Measurements from ENCODE around the gene HSF2.

The HSF2 gene

GRCh38 chr6:122412001-122412400 is 12.5 kb downstream of the HSF2 start:
- Histone ChIP-seq H3K4me3 (ENCODE audit: insufficient read depth, low read depth, low read length) (no peak overlapping the region), H3K27ac (ENCODE audit: insufficient read depth, low read depth, low read length, poor library complexity, severe bottlenecking) (no peak overlapping the region), H3K4me1 (ENCODE audit: control insufficient read depth, insufficient read depth, low read length) (no peaks in the 10 kb centered on the region), H3K27me3 (ENCODE audit: control insufficient read depth, insufficient read depth, low read length, poor library complexity, severe bottlenecking) (no peaks in the 10 kb centered on the region), H3K9me3 (ENCODE audit: control insufficient read depth, low read length) (no peaks in the 10 kb centered on the region), H3K36me3 (ENCODE audit: control insufficient read depth, insufficient read depth, low read length) (peaks cover 7% of the 10 kb centered on the region)

DNA sequence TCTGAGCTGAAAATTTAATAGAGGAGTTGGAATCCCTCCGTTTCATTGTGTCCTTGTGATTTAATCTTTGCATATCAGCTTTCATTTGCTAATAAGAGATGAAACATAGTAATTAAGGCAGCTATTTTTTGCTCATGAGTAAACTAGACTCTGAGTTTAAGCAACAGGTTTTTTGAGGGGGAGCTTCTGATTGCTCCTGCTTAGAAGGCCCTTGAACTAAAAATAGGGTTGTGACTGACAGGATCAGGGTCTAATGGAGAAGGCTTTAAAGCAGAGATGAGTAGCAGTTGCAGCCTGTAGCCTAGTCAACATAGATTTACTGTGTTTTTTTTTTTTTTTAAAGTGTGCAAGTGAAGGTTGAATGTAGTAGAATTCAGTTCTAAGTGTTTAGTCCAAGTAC is 17.4 kb downstream of the HSF2 start:
- Histone ChIP-seq H3K4me3 (ENCODE audit: insufficient read depth, low read depth, low read length) (no peak overlapping the region), H3K36me3 (ENCODE audit: control insufficient read depth, insufficient read depth, low read length) (peaks cover 12% of the 10 kb centered on the region), H3K27me3 (ENCODE audit: control insufficient read depth, insufficient read depth, low read length, poor library complexity, severe bottlenecking) (no peaks in the 10 kb centered on the region), H3K9me3 (ENCODE audit: control insufficient read depth, low read length) (no peaks in the 10 kb centered on the region), H3K4me1 (ENCODE audit: control insufficient read depth, insufficient read depth, low read length) (no peaks in the 10 kb centered on the region), H3K27ac (ENCODE audit: insufficient read depth, low read depth, low read length, poor library complexity, severe bottlenecking) (no peak overlapping the region)
- WGBS, 2 experiments, result 88 to 89% methylated on average over 1 of the region's 1 CpG

GRCh38 chr6:122422003-122422402 is 22.6 kb downstream of the HSF2 start:
- Histone ChIP-seq H3K4me3 (ENCODE audit: insufficient read depth, low read depth, low read length) (no peak overlapping the region), H3K36me3 (ENCODE audit: control insufficient read depth, insufficient read depth, low read length) (peaks cover 26% of the 10 kb centered on the region), H3K27ac (ENCODE audit: insufficient read depth, low read depth, low read length, poor library complexity, severe bottlenecking) (no peak overlapping the region), H3K4me1 (ENCODE audit: control insufficient read depth, insufficient read depth, low read length) (no peaks in the 10 kb centered on the region), H3K27me3 (ENCODE audit: control insufficient read depth, insufficient read depth, low read length, poor library complexity, severe bottlenecking) (no peaks in the 10 kb centered on the region), H3K9me3 (ENCODE audit: control insufficient read depth, low read length) (no peaks in the 10 kb centered on the region)
- WGBS, 2 experiments, result 91 to 97% methylated on average over 2 of the region's 2 CpGs

DNA sequence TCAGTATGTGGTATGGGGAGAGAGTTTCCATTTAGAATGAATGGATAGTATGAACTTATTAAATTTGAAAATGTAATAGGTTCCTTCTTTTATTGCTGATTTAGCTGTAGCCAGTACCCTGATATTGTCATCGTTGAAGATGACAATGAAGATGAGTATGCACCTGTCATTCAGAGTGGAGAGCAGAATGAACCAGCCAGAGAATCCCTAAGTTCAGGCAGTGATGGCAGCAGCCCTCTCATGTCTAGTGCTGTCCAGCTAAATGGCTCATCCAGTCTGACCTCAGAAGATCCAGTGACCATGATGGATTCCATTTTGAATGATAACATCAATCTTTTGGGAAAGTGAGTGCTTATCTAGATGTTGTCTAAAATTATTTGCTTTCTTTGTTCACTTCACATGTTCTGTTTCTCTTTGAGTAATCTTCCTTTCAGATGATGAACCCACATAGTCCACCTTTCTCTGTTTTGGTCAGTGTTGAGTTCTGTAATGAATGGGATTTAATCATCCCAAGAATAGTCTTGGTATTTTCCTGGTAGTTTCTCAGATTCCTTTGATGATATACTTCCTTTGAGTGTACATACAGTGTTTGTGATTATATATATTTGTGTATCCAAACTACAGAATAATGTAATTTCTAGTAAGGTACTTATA is 23.3 kb downstream of the HSF2 start:
- Histone ChIP-seq H3K4me3 (ENCODE audit: insufficient read depth, low read depth, low read length) (no peak overlapping the region), H3K36me3 (ENCODE audit: control insufficient read depth, insufficient read depth, low read length) (peaks cover 29% of the 10 kb centered on the region), H3K4me1 (ENCODE audit: control insufficient read depth, insufficient read depth, low read length) (no peaks in the 10 kb centered on the region), H3K9me3 (ENCODE audit: control insufficient read depth, low read length) (no peaks in the 10 kb centered on the region), H3K27ac (ENCODE audit: insufficient read depth, low read depth, low read length, poor library complexity, severe bottlenecking) (no peak overlapping the region), H3K27me3 (ENCODE audit: control insufficient read depth, insufficient read depth, low read length, poor library complexity, severe bottlenecking) (no peaks in the 10 kb centered on the region)
- WGBS, 2 experiments, result 94 to 97% methylated on average over 1 of the region's 1 CpG

DNA sequence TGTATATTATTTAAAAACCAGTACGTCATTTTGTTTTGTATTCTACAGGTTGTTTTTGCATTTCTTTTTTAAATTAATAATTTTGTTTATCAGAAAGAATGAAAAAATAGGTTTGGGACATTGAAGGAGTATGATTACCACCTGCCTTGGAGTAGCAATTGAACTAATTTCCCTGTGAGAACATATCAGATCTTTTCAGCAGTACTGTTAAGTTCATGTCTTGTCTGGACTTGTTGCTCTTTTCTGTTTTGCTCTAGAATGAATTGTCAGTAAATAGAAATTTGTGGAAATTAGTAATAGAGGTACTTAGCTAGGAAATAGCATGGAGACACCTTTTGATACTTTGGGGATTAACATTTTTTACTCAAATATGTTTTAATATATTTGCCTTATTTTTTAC is 24.3 kb downstream of the HSF2 start:
- Histone ChIP-seq H3K4me3 (ENCODE audit: insufficient read depth, low read depth, low read length) (no peak overlapping the region), H3K4me1 (ENCODE audit: control insufficient read depth, insufficient read depth, low read length) (no peaks in the 10 kb centered on the region), H3K27ac (ENCODE audit: insufficient read depth, low read depth, low read length, poor library complexity, severe bottlenecking) (no peak overlapping the region), H3K9me3 (ENCODE audit: control insufficient read depth, low read length) (no peaks in the 10 kb centered on the region), H3K27me3 (ENCODE audit: control insufficient read depth, insufficient read depth, low read length, poor library complexity, severe bottlenecking) (no peaks in the 10 kb centered on the region), H3K36me3 (ENCODE audit: control insufficient read depth, insufficient read depth, low read length) (peaks cover 26% of the 10 kb centered on the region)
- WGBS, 2 experiments, result 100% methylated on average over 1 of the region's 1 CpG; no CpG with 5 or more reads in 1 of the 2 experiments

- no peaks in the 10 kb centered on the region for H3K9me3 ChIP-seq (ENCODE audit: control insufficient read depth, low read length)
- no peaks in the 10 kb centered on the region for H3K4me1 ChIP-seq (ENCODE audit: control insufficient read depth, insufficient read depth, low read length)
- peaks cover 24% of the 10 kb centered on the region for H3K36me3 ChIP-seq (ENCODE audit: control insufficient read depth, insufficient read depth, low read length)
- 74 to 76% methylated on average over 3 of the region's 3 CpGs for WGBS, 2 experiments
- no peak overlapping the region for H3K27ac ChIP-seq (ENCODE audit: insufficient read depth, low read depth, low read length, poor library complexity, severe bottlenecking)
- no peaks in the 10 kb centered on the region for H3K27me3 ChIP-seq (ENCODE audit: control insufficient read depth, insufficient read depth, low read length, poor library complexity, severe bottlenecking)
- H3K4me3 ChIP-seq (ENCODE audit: insufficient read depth, low read depth, low read length), result no peak overlapping the region
These were observed 27.1 kb downstream of the HSF2 start for GRCh38 chr6:122426597-122426996.

DNA sequence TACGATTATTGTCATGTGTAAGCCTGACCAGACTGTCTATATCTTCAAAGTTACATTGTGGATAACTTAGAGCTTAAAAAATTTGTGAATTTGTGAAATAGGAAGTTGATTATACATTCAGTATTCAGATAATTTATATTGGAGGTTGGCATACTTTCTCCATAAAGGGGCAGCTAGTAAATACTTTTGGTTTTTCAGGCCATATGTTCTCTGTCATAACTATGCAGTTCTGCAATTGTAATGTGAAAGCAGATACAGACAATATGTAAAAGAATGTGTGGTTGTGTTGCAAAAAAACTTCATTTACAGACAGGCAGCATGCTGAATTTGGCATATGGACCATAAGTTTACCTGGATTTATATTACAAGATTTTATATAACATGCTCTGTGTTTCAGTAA is 29.3 kb downstream of the HSF2 start:
- Histone ChIP-seq H3K9me3 (ENCODE audit: control insufficient read depth, low read length) (no peaks in the 10 kb centered on the region), H3K4me3 (ENCODE audit: insufficient read depth, low read depth, low read length) (no peak overlapping the region), H3K4me1 (ENCODE audit: control insufficient read depth, insufficient read depth, low read length) (no peaks in the 10 kb centered on the region), H3K36me3 (ENCODE audit: control insufficient read depth, insufficient read depth, low read length) (peaks cover 29% of the 10 kb centered on the region), H3K27me3 (ENCODE audit: control insufficient read depth, insufficient read depth, low read length, poor library complexity, severe bottlenecking) (no peaks in the 10 kb centered on the region), H3K27ac (ENCODE audit: insufficient read depth, low read depth, low read length, poor library complexity, severe bottlenecking) (no peak overlapping the region)
- 50 to 85% methylated on average over 1 of the region's 1 CpG for WGBS, 2 experiments

- Histone ChIP-seq H3K27me3 (ENCODE audit: control insufficient read depth, insufficient read depth, low read length, poor library complexity, severe bottlenecking) (no peaks in the 10 kb centered on the region), H3K9me3 (ENCODE audit: control insufficient read depth, low read length) (no peaks in the 10 kb centered on the region), H3K4me1 (ENCODE audit: control insufficient read depth, insufficient read depth, low read length) (no peaks in the 10 kb centered on the region), H3K4me3 (ENCODE audit: insufficient read depth, low read depth, low read length) (no peak overlapping the region), H3K36me3 (ENCODE audit: control insufficient read depth, insufficient read depth, low read length) (peaks cover 25% of the 10 kb centered on the region), H3K27ac (ENCODE audit: insufficient read depth, low read depth, low read length, poor library complexity, severe bottlenecking) (no peak overlapping the region)
These were observed 29.9 kb downstream of the HSF2 start for GRCh38 chr6:122429323-122429722.

GRCh38 chr6:122431780-122432179 is 32.3 kb downstream of the HSF2 start:
- Histone ChIP-seq H3K36me3 (ENCODE audit: control insufficient read depth, insufficient read depth, low read length) (peaks cover 20% of the 10 kb centered on the region), H3K9me3 (ENCODE audit: control insufficient read depth, low read length) (no peaks in the 10 kb centered on the region), H3K27ac (ENCODE audit: insufficient read depth, low read depth, low read length, poor library complexity, severe bottlenecking) (no peak overlapping the region), H3K4me1 (ENCODE audit: control insufficient read depth, insufficient read depth, low read length) (no peaks in the 10 kb centered on the region), H3K4me3 (ENCODE audit: insufficient read depth, low read depth, low read length) (no peak overlapping the region), H3K27me3 (ENCODE audit: control insufficient read depth, insufficient read depth, low read length, poor library complexity, severe bottlenecking) (no peaks in the 10 kb centered on the region)
- WGBS, 2 experiments, result 99% methylated on average over 4 of the region's 4 CpGs

DNA sequence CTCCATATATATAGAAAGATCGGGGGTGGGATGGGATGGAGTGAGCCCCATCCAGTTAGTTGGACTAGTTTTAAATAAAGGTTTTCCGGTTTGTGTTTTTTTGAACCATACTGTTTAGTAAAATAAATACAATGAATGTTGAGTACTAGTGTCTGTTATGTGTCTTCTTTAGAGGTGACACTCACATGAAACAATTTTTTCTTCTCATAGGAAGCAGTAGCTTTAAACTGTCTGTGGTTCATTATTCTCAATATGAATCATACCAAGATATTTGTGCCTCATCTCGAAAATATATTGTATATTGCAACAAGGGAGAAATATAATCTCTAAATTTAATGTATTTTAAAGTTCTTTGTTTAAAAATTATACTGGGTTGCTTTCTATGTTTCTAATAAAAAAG is 33.4 kb downstream of the HSF2 start:
- H3K4me1 ChIP-seq (ENCODE audit: control insufficient read depth, insufficient read depth, low read length), result no peaks in the 10 kb centered on the region
- H3K27me3 ChIP-seq (ENCODE audit: control insufficient read depth, insufficient read depth, low read length, poor library complexity, severe bottlenecking), result no peaks in the 10 kb centered on the region
- no peaks in the 10 kb centered on the region for H3K9me3 ChIP-seq (ENCODE audit: control insufficient read depth, low read length)
- WGBS, 2 experiments, result 94 to 97% methylated on average over 2 of the region's 3 CpGs
- H3K27ac ChIP-seq (ENCODE audit: insufficient read depth, low read depth, low read length, poor library complexity, severe bottlenecking), result no peak overlapping the region
- peaks cover 25% of the 10 kb centered on the region for H3K36me3 ChIP-seq (ENCODE audit: control insufficient read depth, insufficient read depth, low read length)
- no peak overlapping the region for H3K4me3 ChIP-seq (ENCODE audit: insufficient read depth, low read depth, low read length)

DNA sequence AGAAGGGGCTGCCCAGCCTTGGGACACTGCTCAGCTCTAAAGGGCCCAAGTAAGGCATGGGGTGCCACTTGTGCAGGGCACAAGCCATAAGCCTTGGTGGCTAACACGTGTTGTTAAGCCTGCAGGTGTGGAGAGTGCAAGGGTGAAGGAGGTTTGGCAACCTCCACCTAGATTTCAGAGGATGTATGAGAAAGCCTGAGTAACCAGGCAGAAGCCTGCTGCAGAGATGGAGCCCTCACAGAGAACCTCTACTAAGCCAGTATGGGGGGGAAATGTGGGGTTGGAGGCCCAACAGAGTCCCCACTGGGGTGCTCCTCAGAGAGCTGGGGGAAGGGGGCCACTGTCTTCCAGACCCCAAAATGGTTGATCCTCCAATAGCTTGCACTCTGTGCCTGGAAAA is 39.5 kb downstream of the HSF2 start:
- Histone ChIP-seq H3K27ac (ENCODE audit: insufficient read depth, low read depth, low read length, poor library complexity, severe bottlenecking) (no peak overlapping the region), H3K4me3 (ENCODE audit: insufficient read depth, low read depth, low read length) (no peak overlapping the region), H3K36me3 (ENCODE audit: control insufficient read depth, insufficient read depth, low read length) (peaks cover 49% of the 10 kb centered on the region), H3K27me3 (ENCODE audit: control insufficient read depth, insufficient read depth, low read length, poor library complexity, severe bottlenecking) (no peaks in the 10 kb centered on the region), H3K9me3 (ENCODE audit: control insufficient read depth, low read length) (peaks cover 2% of the 10 kb centered on the region), H3K4me1 (ENCODE audit: control insufficient read depth, insufficient read depth, low read length) (no peaks in the 10 kb centered on the region)
- 92 to 93% methylated on average over 1 of the region's 1 CpG for WGBS, 2 experiments

Measured in ectodermal cell (in vitro differentiated cells).